ENCODE measurements around the gene AKR1D1. TPM values are rescaled to one million over a fixed set of nuclear protein-coding genes. Genes with fewer than 3 reads are reported as not detected.

Gene AKR1D1
- total RNA-seq, 1 experiment from 2014 or later, result not detected

GRCh38 chr7:138066954-138067394 is 9.3 kb upstream of the AKR1D1 start:
- Histone ChIP-seq H3K9me3 (ENCODE audit: control insufficient read depth, insufficient read depth, low read depth, low read length) (no peaks in the 10 kb centered on the region), H3K27ac (ENCODE audit: low read length) (no peak overlapping the region), H3K36me3 (ENCODE audit: control insufficient read depth, insufficient read depth, low read length) (no peaks in the 10 kb centered on the region), H3K27me3 (ENCODE audit: control insufficient read depth, insufficient read depth, low read length) (peaks cover 2% of the 10 kb centered on the region; the same call in 1 of the 2 replicates), H3K4me1 (ENCODE audit: control insufficient read depth, insufficient read depth, low read length) (no peaks in the 10 kb centered on the region), H3K4me3 (ENCODE audit: low read depth in 2 of 2, low read length in 2 of 2) (no peak overlapping the region)
- ChIA-PET CTCF (no interaction called here), POLR2A (no interaction called here)
- in situ Hi-C loops (cut with HindIII; ENCODE audit: low pct_unique_long_range_greater_than_20kb, low sequenced_read_pairs), result no loop called here
- DNase-seq (ENCODE audit: low read depth, low spot score) (no peak), ATAC-seq (no peak)
- BruUV-seq (replicated peaks), result no TSS peak
- TF ChIP-seq SIN3A (IDR thresholded peaks at IDR 0.05; ENCODE audit: borderline replicate concordance, insufficient read depth, low read depth, low read length) (no peak), REST (IDR thresholded peaks at IDR 0.05; ENCODE audit: insufficient read depth in 1 of 2, low read depth in 2 of 2, low read length in 1 of 2) (no peak), TCF7L2 (IDR thresholded peaks at IDR 0.05; ENCODE audit: low read depth, low read length) (no peak), POLR2AphosphoS5 (IDR thresholded peaks at IDR 0.05; ENCODE audit: low read depth, low read length) (no peak), CTCF (IDR thresholded peaks at IDR 0.05) (no peak)
- intact Hi-C loops (cut with micrococcal nuclease; ENCODE audit: unreplicated experiment), result no loop called here

- no peak overlapping the region for H3K4me3 ChIP-seq (ENCODE audit: low read depth in 2 of 2, low read length in 2 of 2)
- no peak for DNase-seq (ENCODE audit: low read depth, low spot score)
- ATAC-seq, result no peak
- ChIA-PET POLR2A (no interaction called here), CTCF (no interaction called here)
- TF ChIP-seq REST (IDR thresholded peaks at IDR 0.05; ENCODE audit: insufficient read depth in 1 of 2, low read depth in 2 of 2, low read length in 1 of 2), result no peak
- TF ChIP-seq SIN3A (IDR thresholded peaks at IDR 0.05; ENCODE audit: borderline replicate concordance, insufficient read depth, low read depth, low read length), result no peak
- no peak for TF ChIP-seq POLR2AphosphoS5 (IDR thresholded peaks at IDR 0.05; ENCODE audit: low read depth, low read length)
- no peak for TF ChIP-seq CTCF (IDR thresholded peaks at IDR 0.05)
- TF ChIP-seq TCF7L2 (IDR thresholded peaks at IDR 0.05; ENCODE audit: low read depth, low read length), result no peak
- peaks cover 2% of the 10 kb centered on the region; the same call in 1 of the 2 replicates for H3K27me3 ChIP-seq (ENCODE audit: control insufficient read depth, insufficient read depth, low read length)
- no peaks in the 10 kb centered on the region for H3K36me3 ChIP-seq (ENCODE audit: control insufficient read depth, insufficient read depth, low read length)
- no TSS peak for BruUV-seq (replicated peaks)
- H3K9me3 ChIP-seq (ENCODE audit: control insufficient read depth, insufficient read depth, low read depth, low read length), result no peaks in the 10 kb centered on the region
- H3K4me1 ChIP-seq (ENCODE audit: control insufficient read depth, insufficient read depth, low read length), result no peaks in the 10 kb centered on the region
- in situ Hi-C loops (cut with HindIII; ENCODE audit: low pct_unique_long_range_greater_than_20kb, low sequenced_read_pairs), result no loop called here
- intact Hi-C loops (cut with micrococcal nuclease; ENCODE audit: unreplicated experiment), result no loop called here
- H3K27ac ChIP-seq (ENCODE audit: low read length), result no peak overlapping the region
Measured at GRCh38 chr7:138067774-138068173, 8.5 kb upstream of the AKR1D1 start.
